GM12878 (cell line): ENCODE data around the gene FCRLA. TPM values are rescaled to one million over a fixed set of nuclear protein-coding genes. Genes with fewer than 3 reads are reported as not detected.

Experiments used
- FOS ChIP-seq: IDR thresholded peaks from 3 replicates; pipeline ENCODE4 v1.6.1; 2011; ENCODE audit warnings: borderline replicate concordance; ENCODE audit not compliant: insufficient read length; ENCODE audit errors: extremely low read depth
- MEF2B ChIP-seq: fragments of 450-650 bp; IDR thresholded peaks from 2 replicates; pipeline ENCODE4 v1.6.1; 2018; ENCODE audit warnings: mild to moderate bottlenecking, moderate library complexity; ENCODE audit not compliant: partially characterized antibody, poor library complexity, severe bottlenecking
- polyA plus RNA-seq, 11 experiments: library from polyadenylated mRNA; depleted of rRNA in 4 of 11; unstranded in 6 of 11; stranded (reverse) in 5 of 11; fragments of >200 nt; fragmentation: Nextera tagmentation in 4 of 11; fragmentation: Illumina TruSeq in 1 of 11; extraction: Ambion mirVana in 4 of 11; extraction: Trizol in 1 of 11; gene quantifications; 1 replicate in 1 of 11; 2 replicates in 10 of 11; pipeline versions ENCODE4 v1.2.1 to v1.2.3, GENCODE V29; 2011 to 2016; ENCODE audit warnings: inconsistent platforms in 2 of 11, missing spikeins in 2 of 11, low read depth in 1 of 11
- total RNA-seq, 4 experiments: library from RNA; depleted of rRNA in 3 of 4; stranded (reverse); fragments of >200 nt in 3 of 4; fragmentation: Illumina TruSeq in 1 of 4; extraction: Trizol in 1 of 4; gene quantifications; 2 replicates each; pipeline versions ENCODE4 v1.2.1 to v1.2.3, GENCODE V29; 2013 to 2021
- TF ChIP-seq, protein P1 (sequence below): fragments of 450-650 bp; IDR thresholded peaks from 2 replicates; pipeline ENCODE4 v1.6.1; 2016; ENCODE audit warnings: mild to moderate bottlenecking, moderate library complexity, borderline replicate concordance
- TF ChIP-seq, protein P2 (sequence below): fragments of 450-650 bp; formaldehyde crosslinking; IDR thresholded peaks from 2 replicates; pipeline ENCODE4 v1.5.0; 2022; ENCODE audit warnings: mild to moderate bottlenecking, missing genetic modification characterization
- TF ChIP-seq, protein P3 (sequence below), 3 experiments: IDR thresholded peaks in 2 of 3; conservative IDR thresholded peaks in 1 of 3; 2 replicates each; pipeline ENCODE4 v1.5.1; 2011; ENCODE audit warnings: low read depth in 3 of 3, low read length in 3 of 3, mild to moderate bottlenecking in 3 of 3, control low read depth in 2 of 3, moderate library complexity in 2 of 3, inconsistent platforms in 1 of 3, mixed read lengths in 1 of 3; ENCODE audit not compliant: control insufficient read depth in 2 of 3, insufficient read depth in 1 of 3; ENCODE audit errors: extremely low read depth in 1 of 3
- TF ChIP-seq, protein P4 (sequence below): fragments of 150-350 bp; IDR thresholded peaks from 2 replicates; pipeline ENCODE4 v1.6.1; 2014; ENCODE audit warnings: mild to moderate bottlenecking, low read depth, low read length

FCRLA gene
- total and polyA plus RNA-seq, 10 of the 15 experiments (the other 5 are each of a cell fraction or from before 2014, with no cell fraction given) = 130 to 714 (median 374) TPM

DNA sequence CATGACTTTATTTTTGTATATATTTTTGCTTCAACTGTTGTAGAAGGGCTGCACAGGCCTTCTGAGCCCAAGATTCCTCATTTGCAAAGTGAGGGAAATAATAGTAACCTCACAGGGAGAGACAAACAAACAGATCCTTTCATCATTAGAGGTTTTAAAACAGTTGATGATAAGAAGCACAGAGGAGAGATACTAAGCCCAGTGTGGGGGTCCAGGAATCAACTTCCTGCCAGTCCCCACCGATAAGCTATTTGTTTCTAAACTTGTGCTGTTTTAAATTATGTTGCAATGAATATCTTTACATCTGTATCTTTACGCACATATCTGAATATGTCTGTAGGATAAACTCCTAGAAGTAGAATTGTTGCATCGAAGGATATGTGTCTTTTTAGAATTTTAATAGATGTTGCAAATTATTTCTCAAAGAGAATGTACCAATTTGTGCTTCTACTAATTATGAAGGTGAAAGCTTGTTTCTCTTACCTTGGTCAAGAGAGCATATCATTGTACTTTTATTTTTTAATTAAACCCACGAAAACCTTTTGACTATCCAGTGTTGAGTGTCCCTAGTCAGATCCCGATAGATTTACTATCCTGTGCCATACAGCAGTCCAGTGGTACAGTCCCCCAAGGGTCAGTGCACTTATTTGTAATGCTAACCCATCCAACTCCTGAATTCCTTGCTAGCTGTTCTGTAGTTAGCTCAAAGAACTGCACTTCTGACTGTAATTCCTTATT lies 25.1 kb downstream of the FCRLA start (continued):
- TF ChIP-seq, protein P1, sequence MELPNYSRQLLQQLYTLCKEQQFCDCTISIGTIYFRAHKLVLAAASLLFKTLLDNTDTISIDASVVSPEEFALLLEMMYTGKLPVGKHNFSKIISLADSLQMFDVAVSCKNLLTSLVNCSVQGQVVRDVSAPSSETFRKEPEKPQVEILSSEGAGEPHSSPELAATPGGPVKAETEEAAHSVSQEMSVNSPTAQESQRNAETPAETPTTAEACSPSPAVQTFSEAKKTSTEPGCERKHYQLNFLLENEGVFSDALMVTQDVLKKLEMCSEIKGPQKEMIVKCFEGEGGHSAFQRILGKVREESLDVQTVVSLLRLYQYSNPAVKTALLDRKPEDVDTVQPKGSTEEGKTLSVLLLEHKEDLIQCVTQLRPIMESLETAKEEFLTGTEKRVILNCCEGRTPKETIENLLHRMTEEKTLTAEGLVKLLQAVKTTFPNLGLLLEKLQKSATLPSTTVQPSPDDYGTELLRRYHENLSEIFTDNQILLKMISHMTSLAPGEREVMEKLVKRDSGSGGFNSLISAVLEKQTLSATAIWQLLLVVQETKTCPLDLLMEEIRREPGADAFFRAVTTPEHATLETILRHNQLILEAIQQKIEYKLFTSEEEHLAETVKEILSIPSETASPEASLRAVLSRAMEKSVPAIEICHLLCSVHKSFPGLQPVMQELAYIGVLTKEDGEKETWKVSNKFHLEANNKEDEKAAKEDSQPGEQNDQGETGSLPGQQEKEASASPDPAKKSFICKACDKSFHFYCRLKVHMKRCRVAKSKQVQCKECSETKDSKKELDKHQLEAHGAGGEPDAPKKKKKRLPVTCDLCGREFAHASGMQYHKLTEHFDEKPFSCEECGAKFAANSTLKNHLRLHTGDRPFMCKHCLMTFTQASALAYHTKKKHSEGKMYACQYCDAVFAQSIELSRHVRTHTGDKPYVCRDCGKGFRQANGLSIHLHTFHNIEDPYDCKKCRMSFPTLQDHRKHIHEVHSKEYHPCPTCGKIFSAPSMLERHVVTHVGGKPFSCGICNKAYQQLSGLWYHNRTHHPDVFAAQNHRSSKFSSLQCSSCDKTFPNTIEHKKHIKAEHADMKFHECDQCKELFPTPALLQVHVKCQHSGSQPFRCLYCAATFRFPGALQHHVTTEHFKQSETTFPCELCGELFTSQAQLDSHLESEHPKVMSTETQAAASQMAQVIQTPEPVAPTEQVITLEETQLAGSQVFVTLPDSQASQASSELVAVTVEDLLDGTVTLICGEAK = no peak
- TF ChIP-seq, protein P2, sequence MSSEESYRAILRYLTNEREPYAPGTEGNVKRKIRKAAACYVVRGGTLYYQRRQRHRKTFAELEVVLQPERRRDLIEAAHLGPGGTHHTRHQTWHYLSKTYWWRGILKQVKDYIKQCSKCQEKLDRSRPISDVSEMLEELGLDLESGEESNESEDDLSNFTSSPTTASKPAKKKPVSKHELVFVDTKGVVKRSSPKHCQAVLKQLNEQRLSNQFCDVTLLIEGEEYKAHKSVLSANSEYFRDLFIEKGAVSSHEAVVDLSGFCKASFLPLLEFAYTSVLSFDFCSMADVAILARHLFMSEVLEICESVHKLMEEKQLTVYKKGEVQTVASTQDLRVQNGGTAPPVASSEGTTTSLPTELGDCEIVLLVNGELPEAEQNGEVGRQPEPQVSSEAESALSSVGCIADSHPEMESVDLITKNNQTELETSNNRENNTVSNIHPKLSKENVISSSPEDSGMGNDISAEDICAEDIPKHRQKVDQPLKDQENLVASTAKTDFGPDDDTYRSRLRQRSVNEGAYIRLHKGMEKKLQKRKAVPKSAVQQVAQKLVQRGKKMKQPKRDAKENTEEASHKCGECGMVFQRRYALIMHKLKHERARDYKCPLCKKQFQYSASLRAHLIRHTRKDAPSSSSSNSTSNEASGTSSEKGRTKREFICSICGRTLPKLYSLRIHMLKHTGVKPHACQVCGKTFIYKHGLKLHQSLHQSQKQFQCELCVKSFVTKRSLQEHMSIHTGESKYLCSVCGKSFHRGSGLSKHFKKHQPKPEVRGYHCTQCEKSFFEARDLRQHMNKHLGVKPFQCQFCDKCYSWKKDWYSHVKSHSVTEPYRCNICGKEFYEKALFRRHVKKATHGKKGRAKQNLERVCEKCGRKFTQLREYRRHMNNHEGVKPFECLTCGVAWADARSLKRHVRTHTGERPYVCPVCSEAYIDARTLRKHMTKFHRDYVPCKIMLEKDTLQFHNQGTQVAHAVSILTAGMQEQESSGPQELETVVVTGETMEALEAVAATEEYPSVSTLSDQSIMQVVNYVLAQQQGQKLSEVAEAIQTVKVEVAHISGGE = no peak
- TF ChIP-seq FOS (no peak), MEF2B (no peak)
- TF ChIP-seq, protein P3, sequence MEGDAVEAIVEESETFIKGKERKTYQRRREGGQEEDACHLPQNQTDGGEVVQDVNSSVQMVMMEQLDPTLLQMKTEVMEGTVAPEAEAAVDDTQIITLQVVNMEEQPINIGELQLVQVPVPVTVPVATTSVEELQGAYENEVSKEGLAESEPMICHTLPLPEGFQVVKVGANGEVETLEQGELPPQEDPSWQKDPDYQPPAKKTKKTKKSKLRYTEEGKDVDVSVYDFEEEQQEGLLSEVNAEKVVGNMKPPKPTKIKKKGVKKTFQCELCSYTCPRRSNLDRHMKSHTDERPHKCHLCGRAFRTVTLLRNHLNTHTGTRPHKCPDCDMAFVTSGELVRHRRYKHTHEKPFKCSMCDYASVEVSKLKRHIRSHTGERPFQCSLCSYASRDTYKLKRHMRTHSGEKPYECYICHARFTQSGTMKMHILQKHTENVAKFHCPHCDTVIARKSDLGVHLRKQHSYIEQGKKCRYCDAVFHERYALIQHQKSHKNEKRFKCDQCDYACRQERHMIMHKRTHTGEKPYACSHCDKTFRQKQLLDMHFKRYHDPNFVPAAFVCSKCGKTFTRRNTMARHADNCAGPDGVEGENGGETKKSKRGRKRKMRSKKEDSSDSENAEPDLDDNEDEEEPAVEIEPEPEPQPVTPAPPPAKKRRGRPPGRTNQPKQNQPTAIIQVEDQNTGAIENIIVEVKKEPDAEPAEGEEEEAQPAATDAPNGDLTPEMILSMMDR (IDR thresholded peaks at IDR 0.05 in 2 of 3, conservative IDR thresholded peaks at IDR 0.05 in 1 of 3; ENCODE audit: control insufficient read depth in 2 of 3, extremely low read depth in 1 of 3, insufficient read depth in 1 of 3, low read depth in 3 of 3, low read length in 3 of 3) = no peak
- TF ChIP-seq, protein P4, sequence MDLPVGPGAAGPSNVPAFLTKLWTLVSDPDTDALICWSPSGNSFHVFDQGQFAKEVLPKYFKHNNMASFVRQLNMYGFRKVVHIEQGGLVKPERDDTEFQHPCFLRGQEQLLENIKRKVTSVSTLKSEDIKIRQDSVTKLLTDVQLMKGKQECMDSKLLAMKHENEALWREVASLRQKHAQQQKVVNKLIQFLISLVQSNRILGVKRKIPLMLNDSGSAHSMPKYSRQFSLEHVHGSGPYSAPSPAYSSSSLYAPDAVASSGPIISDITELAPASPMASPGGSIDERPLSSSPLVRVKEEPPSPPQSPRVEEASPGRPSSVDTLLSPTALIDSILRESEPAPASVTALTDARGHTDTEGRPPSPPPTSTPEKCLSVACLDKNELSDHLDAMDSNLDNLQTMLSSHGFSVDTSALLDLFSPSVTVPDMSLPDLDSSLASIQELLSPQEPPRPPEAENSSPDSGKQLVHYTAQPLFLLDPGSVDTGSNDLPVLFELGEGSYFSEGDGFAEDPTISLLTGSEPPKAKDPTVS = no peak
- TF ChIP-seq, all 136 proteins: peak for 0
